WTC11 (cell line): ENCODE measurements around the gene TMPRSS3. TPM values are rescaled to one million over a fixed set of nuclear protein-coding genes. Genes with fewer than 3 reads are reported as not detected.

Experiments
- ATAC-seq: fragments of 200-7000 bp; cut with Tn5 transposase; 2 replicates; pipeline ENCODE4 v1.10.0; 2021; ENCODE audit warnings: mild to moderate bottlenecking, moderate library complexity
- CTCF ChIA-PET: fragments of 300-600 bp; sonication (Branson Sonifier 250); formaldehyde crosslinking; loops from one replicate; lab custom pipeline; 2021; ENCODE audit warnings: antibody characterized with exemption; lab: Charles Lee
- POLR2A ChIA-PET: fragments of 350-600 bp; sonication (Branson Sonifier 250); formaldehyde crosslinking; loops from one replicate; lab custom pipeline; 2021; ENCODE audit warnings: antibody characterized with exemption; lab: Charles Lee
- DNase-seq: peaks from one replicate; pipeline ENCODE4 v3.0.0; 2021; ENCODE audit warnings: low spot score
- H3K27ac Mint-ChIP-seq: 2 replicates; pipeline ENCODE4 v1.8.0; 2021; ENCODE audit warnings: mixed read lengths
- H3K27me3 Mint-ChIP-seq: 2 replicates; pipeline ENCODE4 v1.8.0; 2021; ENCODE audit warnings: low read depth, mild to moderate bottlenecking, moderate library complexity, mixed read lengths
- H3K36me3 Mint-ChIP-seq: 2 replicates; pipeline ENCODE4 v1.8.0; 2021; ENCODE audit warnings: mixed read lengths
- H3K4me1 Mint-ChIP-seq: 2 replicates; pipeline ENCODE4 v1.8.0; 2022; ENCODE audit warnings: mixed read lengths
- H3K4me3 Mint-ChIP-seq: 2 replicates; pipeline ENCODE4 v1.8.0; 2021; ENCODE audit warnings: mild to moderate bottlenecking, moderate library complexity, mixed read lengths
- H3K9me3 Mint-ChIP-seq: 2 replicates; pipeline ENCODE4 v1.8.0; 2021; ENCODE audit warnings: mixed read lengths
- CBFB ChIP-seq: sonication (generic); formaldehyde crosslinking; IDR thresholded peaks from 2 replicates; pipeline ENCODE4 v1.8.1; 2022; ENCODE audit warnings: mild to moderate bottlenecking, low read depth, missing genetic modification reagents
- CREM ChIP-seq: sonication (generic); formaldehyde crosslinking; IDR thresholded peaks from 2 replicates; pipeline ENCODE4 v1.8.1; 2022; ENCODE audit warnings: mild to moderate bottlenecking, missing genetic modification reagents, moderate library complexity
- E2F4 ChIP-seq: sonication (generic); formaldehyde crosslinking; IDR thresholded peaks from 2 replicates; pipeline ENCODE4 v1.8.1; 2022; ENCODE audit warnings: low read depth, mild to moderate bottlenecking, moderate library complexity, missing genetic modification reagents, borderline replicate concordance
- GABPB1 ChIP-seq: sonication (generic); formaldehyde crosslinking; IDR thresholded peaks from 2 replicates; pipeline ENCODE4 v1.8.1; 2023; ENCODE audit warnings: mild to moderate bottlenecking, missing genetic modification reagents
- GTF2I ChIP-seq: fragments of 250-450 bp; sonication (Bioruptor Pico); conservative IDR thresholded peaks from 2 replicates; pipeline ENCODE4 v1.4.0; 2021; ENCODE audit warnings: mild to moderate bottlenecking
- IRF2 ChIP-seq: sonication (generic); formaldehyde crosslinking; IDR thresholded peaks from 2 replicates; pipeline ENCODE4 v1.8.0; 2022; ENCODE audit warnings: low read depth, missing genetic modification reagents, borderline replicate concordance
- MLX ChIP-seq: sonication (generic); formaldehyde crosslinking; IDR thresholded peaks from 2 replicates; pipeline ENCODE4 v1.8.1; 2023; ENCODE audit warnings: mild to moderate bottlenecking, missing genetic modification reagents, moderate library complexity
- NFYB ChIP-seq: sonication (generic); formaldehyde crosslinking; conservative IDR thresholded peaks from 2 replicates; pipeline ENCODE4 v1.8.0; 2022; ENCODE audit warnings: low read depth, missing genetic modification reagents
- PREB ChIP-seq: sonication (generic); formaldehyde crosslinking; IDR thresholded peaks from 2 replicates; pipeline ENCODE4 v1.8.1; 2022; ENCODE audit warnings: mild to moderate bottlenecking, missing genetic modification reagents, moderate library complexity, borderline replicate concordance
- RELA ChIP-seq: sonication (generic); formaldehyde crosslinking; IDR thresholded peaks from 2 replicates; pipeline ENCODE4 v1.8.1; 2022; ENCODE audit warnings: missing genetic modification reagents, mild to moderate bottlenecking, borderline replicate concordance
- RORB ChIP-seq: fragments of 250-450 bp; sonication (Bioruptor Pico); IDR thresholded peaks from 2 replicates; pipeline ENCODE4 v1.9.0; 2021; ENCODE audit warnings: mild to moderate bottlenecking
- TP53 ChIP-seq: sonication (generic); formaldehyde crosslinking; IDR thresholded peaks from 2 replicates; pipeline ENCODE4 v1.8.1; 2023; ENCODE audit warnings: mild to moderate bottlenecking, missing genetic modification reagents
- USF1 ChIP-seq: sonication (generic); formaldehyde crosslinking; IDR thresholded peaks from 2 replicates; pipeline ENCODE4 v1.8.0; 2022; ENCODE audit warnings: mild to moderate bottlenecking, missing genetic modification reagents
- ZMAT4 ChIP-seq: fragments of 250-450 bp; sonication (Bioruptor Pico); IDR thresholded peaks from 2 replicates; pipeline ENCODE4 v1.9.0; 2021; ENCODE audit warnings: mild to moderate bottlenecking
- ZNF219 ChIP-seq: sonication (generic); formaldehyde crosslinking; IDR thresholded peaks from 2 replicates; pipeline ENCODE4 v1.8.0; 2023; ENCODE audit warnings: missing genetic modification reagents, mild to moderate bottlenecking, borderline replicate concordance
- ZNF512 ChIP-seq: sonication (generic); formaldehyde crosslinking; IDR thresholded peaks from 2 replicates; pipeline ENCODE4 v1.8.1; 2022; ENCODE audit warnings: missing genetic modification reagents, borderline replicate concordance
- total RNA-seq: library from RNA; stranded (reverse); gene quantifications from 3 replicates; pipeline ENCODE4 v1.2.3, GENCODE V29; 2021

The TMPRSS3 gene
- total RNA-seq, 1 experiment from 2014 or later, result 0.39 TPM

GRCh38 chr21:42427809-42428419 lies 32.1 kb upstream of the TMPRSS3 start:
- ATAC-seq, result no peak
- H3K36me3 Mint-ChIP-seq, result peaks cover 3% of the 10 kb centered on the region; the same call in 1 of the 2 replicates
- no peak for DNase-seq
- CTCF ChIA-PET, result interaction anchor here (1.0 kb wide), 1 partner anchor 118 kb away, joined by 4 read pairs; no protein-coding TSS in a partner anchor
- H3K27me3 Mint-ChIP-seq, result peaks cover 6% of the 10 kb centered on the region; the same call in 1 of the 2 replicates
- POLR2A ChIA-PET, result interaction anchor here (1.1 kb wide), 1 partner anchor 92 kb away, joined by 3 read pairs; no protein-coding TSS in a partner anchor
- H3K9me3 Mint-ChIP-seq, result peaks cover 13% of the 10 kb centered on the region
- H3K4me3 Mint-ChIP-seq, result no peak overlapping the region
- H3K4me1 Mint-ChIP-seq, result no peaks in the 10 kb centered on the region
- TF ChIP-seq TP53 (no peak), GABPB1 (CRISPR knock-in tag) (peak; percentile 85), E2F4 (CRISPR knock-in tag) (no peak), CREM (CRISPR knock-in tag) (no peak), ZMAT4 (no peak), RELA (CRISPR knock-in tag) (no peak)
- TF ChIP-seq, all 79 proteins: peak for 1
- no peak overlapping the region for H3K27ac Mint-ChIP-seq

GRCh38 chr21:42426876-42427480 lies 31.1 kb upstream of the TMPRSS3 start:
- no peaks in the 10 kb centered on the region for H3K4me1 Mint-ChIP-seq
- TF ChIP-seq GTF2I (CRISPR knock-in tag) (no peak), CBFB (CRISPR knock-in tag) (no peak), RORB (CRISPR knock-in tag) (no peak), PREB (CRISPR knock-in tag) (no peak), MLX (no peak), ZNF219 (no peak), NFYB (CRISPR knock-in tag) (no peak), USF1 (CRISPR knock-in tag) (no peak), IRF2 (no peak), ZNF512 (CRISPR knock-in tag) (no peak)
- no peak overlapping the region for H3K27ac Mint-ChIP-seq
- DNase-seq (no peak), ATAC-seq (no peak)
- H3K36me3 Mint-ChIP-seq, result no peaks in the 10 kb centered on the region
- no peak overlapping the region for H3K4me3 Mint-ChIP-seq
- peaks cover 4% of the 10 kb centered on the region; the same call in 1 of the 2 replicates for H3K9me3 Mint-ChIP-seq
- no peaks in the 10 kb centered on the region; the same call in 1 of the 2 replicates for H3K27me3 Mint-ChIP-seq
- ChIA-PET CTCF (interaction anchor here (1.7 kb wide), 1 partner anchor 117 kb away, joined by 5 read pairs; no protein-coding TSS in a partner anchor), POLR2A (no interaction called here)
